ENCODE measurements around the gene ERMP1. TPM values are rescaled to one million over a fixed set of nuclear protein-coding genes. Genes with fewer than 3 reads are reported as not detected.

The ERMP1 gene
- polyA plus RNA-seq, 3 donors: 2.5 to 3.7 (median 3.6) TPM

GRCh38 chr9:5839572-5839902 is 6.6 kb upstream of the ERMP1 start:
- Mint-ChIP-seq H3K27ac (peak overlapping the region in 1 of 7 donors; percentile 50), H3K9me3 (peaks cover 6 to 15% (median 11%) of the 10 kb centered on the region in 7 donors), H3K4me1 (peaks cover 24% of the 10 kb centered on the region), H3K4me3 (no peak overlapping the region), H3K27me3 (ENCODE audit: low read depth in 3 of 3) (peaks cover 4 to 15% (median 7%) of the 10 kb centered on the region in 3 donors), H3K36me3 (peaks cover 4 to 5% of the 10 kb centered on the region in 2 donors)
- Histone ChIP-seq H3K4me2 (replicated peaks; ENCODE audit: extremely low read depth, low read length, poor library complexity, severe bottlenecking) (no peak overlapping the region), H3K4me3 (replicated peaks in 1 of 3; ENCODE audit: low read depth in 2 of 3, low read length in 3 of 3) (no peak overlapping the region), H3K79me2 (ENCODE audit: insufficient read depth, low read length) (no peaks in the 10 kb centered on the region), H3K27me3 (ENCODE audit: control insufficient read depth in 2 of 2, insufficient read depth in 2 of 2, low read length in 2 of 2) (no peaks in the 10 kb centered on the region), H3K27ac (ENCODE audit: low read depth in 1 of 2, low read length in 2 of 2) (no peak overlapping the region), H3K9ac (ENCODE audit: insufficient read depth, low read length, poor library complexity, severe bottlenecking) (no peak overlapping the region), H3K9me3 (replicated peaks in 1 of 2; ENCODE audit: control insufficient read depth in 1 of 2, insufficient read depth in 1 of 2, low read length in 2 of 2) (peaks cover 2 to 5% of the 10 kb centered on the region in 2 donors), H3K36me3 (replicated peaks in 1 of 2; ENCODE audit: control insufficient read depth in 1 of 2, insufficient read depth in 2 of 2, low read length in 2 of 2) (no peaks in the 10 kb centered on the region), H2AFZ (ENCODE audit: insufficient read depth, low read depth, low read length, poor library complexity, severe bottlenecking) (no peak overlapping the region), H4K20me1 (ENCODE audit: insufficient read depth, low read length) (no peaks in the 10 kb centered on the region), H3K4me1 (ENCODE audit: control insufficient read depth in 1 of 2, insufficient read depth in 2 of 2, low read length in 2 of 2) (peaks cover under 1 to 11% of the 10 kb centered on the region in 2 donors)
- intact Hi-C loops (cut with micrococcal nuclease): loop anchor here in 1 of 2 donors (10.0 kb wide), 1 partner anchor 215 kb away; the partner anchor contains the start of gene RIC1
- no peak for TF ChIP-seq CTCF (IDR thresholded peaks at IDR 0.05)
- DNase-seq: no peak
- WGBS (ENCODE audit: insufficient coverage): 62% methylated on average over 4 of the region's 4 CpGs

- Mint-ChIP-seq H3K27ac (peak overlapping the region in 1 of 7 donors; percentile 43), H3K9me3 (peaks cover 9 to 20% (median 16%) of the 10 kb centered on the region in 7 donors), H3K4me3 (no peak overlapping the region), H3K27me3 (ENCODE audit: low read depth in 3 of 3) (peaks cover 4 to 11% (median 7%) of the 10 kb centered on the region in 3 donors), H3K4me1 (peaks cover 21% of the 10 kb centered on the region), H3K36me3 (peaks cover 4 to 5% of the 10 kb centered on the region in 2 donors)
- intact Hi-C loops (cut with micrococcal nuclease): loop anchor here in 1 of 2 donors (10.0 kb wide), 1 partner anchor 214 kb away; the partner anchor contains the start of gene RIC1
- DNase-seq: peak in 1 of 3 donors; percentile 14
- Histone ChIP-seq H3K27ac (ENCODE audit: low read depth in 1 of 2, low read length in 2 of 2) (no peak overlapping the region), H3K9me3 (replicated peaks in 1 of 2; ENCODE audit: control insufficient read depth in 1 of 2, insufficient read depth in 1 of 2, low read length in 2 of 2) (peaks cover 5 to 6% of the 10 kb centered on the region in 2 donors), H3K4me1 (ENCODE audit: control insufficient read depth in 1 of 2, insufficient read depth in 2 of 2, low read length in 2 of 2) (peaks cover under 1 to 7% of the 10 kb centered on the region in 2 donors), H3K4me3 (replicated peaks in 1 of 3; ENCODE audit: low read depth in 2 of 3, low read length in 3 of 3) (no peak overlapping the region), H3K4me2 (replicated peaks; ENCODE audit: extremely low read depth, low read length, poor library complexity, severe bottlenecking) (no peak overlapping the region), H4K20me1 (ENCODE audit: insufficient read depth, low read length) (no peaks in the 10 kb centered on the region), H3K36me3 (replicated peaks in 1 of 2; ENCODE audit: control insufficient read depth in 1 of 2, insufficient read depth in 2 of 2, low read length in 2 of 2) (no peaks in the 10 kb centered on the region), H2AFZ (ENCODE audit: insufficient read depth, low read depth, low read length, poor library complexity, severe bottlenecking) (no peak overlapping the region), H3K27me3 (ENCODE audit: control insufficient read depth in 2 of 2, insufficient read depth in 2 of 2, low read length in 2 of 2) (no peaks in the 10 kb centered on the region), H3K79me2 (ENCODE audit: insufficient read depth, low read length) (no peaks in the 10 kb centered on the region), H3K9ac (ENCODE audit: insufficient read depth, low read length, poor library complexity, severe bottlenecking) (no peak overlapping the region)
- no CpG with 5 or more reads among the region's 2 CpGs for WGBS (ENCODE audit: insufficient coverage)
- TF ChIP-seq CTCF (IDR thresholded peaks at IDR 0.05): no peak
Measured at GRCh38 chr9:5838884-5839571, 6.1 kb upstream of the ERMP1 start.

All from CD14-positive monocyte (primary cell).